ENCODE measurements around the gene GRAMD1A.
"Not testable (repeated sequence)": the region's sequence is repeated elsewhere in the genome, so short reads cannot be mapped to it uniquely, and the experiment has no call there.

DNA sequence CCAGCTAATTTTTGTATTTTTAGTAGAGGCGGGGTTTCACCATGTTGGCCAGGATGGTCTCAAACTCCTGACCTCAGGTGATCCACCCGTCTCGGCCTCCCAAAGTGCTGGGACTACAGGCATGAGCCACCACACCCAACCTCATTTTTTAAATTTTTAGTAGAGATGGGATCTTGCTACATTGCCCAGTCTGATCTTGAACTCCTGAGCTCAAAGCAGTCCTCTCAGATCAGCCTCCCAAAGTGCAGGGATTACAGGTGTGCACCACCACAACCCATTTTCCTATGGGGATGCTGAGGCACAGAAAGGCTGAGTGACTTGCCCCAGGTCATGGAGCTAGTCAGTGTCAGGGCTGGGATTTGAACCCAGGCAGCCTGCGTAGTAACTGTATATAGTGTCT lies 51.1 kb downstream of the GRAMD1A start:
- TF ChIP-seq, protein P1, sequence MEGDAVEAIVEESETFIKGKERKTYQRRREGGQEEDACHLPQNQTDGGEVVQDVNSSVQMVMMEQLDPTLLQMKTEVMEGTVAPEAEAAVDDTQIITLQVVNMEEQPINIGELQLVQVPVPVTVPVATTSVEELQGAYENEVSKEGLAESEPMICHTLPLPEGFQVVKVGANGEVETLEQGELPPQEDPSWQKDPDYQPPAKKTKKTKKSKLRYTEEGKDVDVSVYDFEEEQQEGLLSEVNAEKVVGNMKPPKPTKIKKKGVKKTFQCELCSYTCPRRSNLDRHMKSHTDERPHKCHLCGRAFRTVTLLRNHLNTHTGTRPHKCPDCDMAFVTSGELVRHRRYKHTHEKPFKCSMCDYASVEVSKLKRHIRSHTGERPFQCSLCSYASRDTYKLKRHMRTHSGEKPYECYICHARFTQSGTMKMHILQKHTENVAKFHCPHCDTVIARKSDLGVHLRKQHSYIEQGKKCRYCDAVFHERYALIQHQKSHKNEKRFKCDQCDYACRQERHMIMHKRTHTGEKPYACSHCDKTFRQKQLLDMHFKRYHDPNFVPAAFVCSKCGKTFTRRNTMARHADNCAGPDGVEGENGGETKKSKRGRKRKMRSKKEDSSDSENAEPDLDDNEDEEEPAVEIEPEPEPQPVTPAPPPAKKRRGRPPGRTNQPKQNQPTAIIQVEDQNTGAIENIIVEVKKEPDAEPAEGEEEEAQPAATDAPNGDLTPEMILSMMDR (conservative IDR thresholded peaks at IDR 0.05; ENCODE audit: low read length): not testable (repeated sequence)
- TF ChIP-seq EZH2phosphoT487 (IDR thresholded peaks at IDR 0.05; ENCODE audit: borderline replicate concordance, low read depth, low read length): not testable (repeated sequence)
